Measurements from ENCODE around the gene AGRN. TPM values are rescaled to one million over a fixed set of nuclear protein-coding genes. Genes with fewer than 3 reads are reported as not detected.
A peak's percentile ranks its signal among the peaks of the same experiment; 100 is the strongest.

AGRN gene
- total RNA-seq, 2 experiments from 2014 or later, result 18.3 to 22.8 TPM

GRCh38 chr1:1067860-1068516, 48.1 kb downstream of the AGRN start:
- DNase-seq, result no peak
- peaks cover 2% of the 10 kb centered on the region for H3K27me3 Mint-ChIP-seq
- no peaks in the 10 kb centered on the region for H3K36me3 Mint-ChIP-seq (ENCODE audit: low read depth)
- ChIA-PET POLR2A (interaction anchor here (1.2 kb wide), 1 partner anchor 54 kb away, joined by 3 read pairs; the partner anchor contains the start of gene ISG15), CTCF (no interaction called here)
- H3K27ac Mint-ChIP-seq, result no peak overlapping the region
- no peaks in the 10 kb centered on the region for H3K9me3 Mint-ChIP-seq
- H3K4me1 Mint-ChIP-seq, result peaks cover 34% of the 10 kb centered on the region
- peak overlapping the region; percentile 81 for H3K4me3 Mint-ChIP-seq

GRCh38 chr1:1068517-1069055, 48.7 kb downstream of the AGRN start:
- Mint-ChIP-seq H3K36me3 (ENCODE audit: low read depth) (no peaks in the 10 kb centered on the region), H3K27me3 (peaks cover 2% of the 10 kb centered on the region), H3K4me3 (peak overlapping the region; percentile 81), H3K27ac (no peak overlapping the region), H3K9me3 (no peaks in the 10 kb centered on the region), H3K4me1 (peaks cover 28% of the 10 kb centered on the region)
- CTCF ChIA-PET, result no interaction called here
- DNase-seq, result peak; percentile 66
- POLR2A ChIA-PET, result interaction anchor here (1.2 kb wide), 1 partner anchor 55 kb away, joined by 3 read pairs; the partner anchor contains the start of gene ISG15

GRCh38 chr1:1069056-1069710, 49.3 kb downstream of the AGRN start:
- Mint-ChIP-seq H3K9me3 (no peaks in the 10 kb centered on the region), H3K4me1 (peaks cover 23% of the 10 kb centered on the region), H3K36me3 (ENCODE audit: low read depth) (no peaks in the 10 kb centered on the region), H3K27me3 (peaks cover 2% of the 10 kb centered on the region), H3K4me3 (peak overlapping the region; percentile 81), H3K27ac (peak overlapping the region; percentile 69)
- CTCF ChIA-PET, result no interaction called here
- peak; percentile 91 for DNase-seq
- POLR2A ChIA-PET, result interaction anchor here (1.2 kb wide), 1 partner anchor 61 kb away, joined by 3 read pairs; no protein-coding TSS in a partner anchor

GRCh38 chr1:1069711-1070676, 50.1 kb downstream of the AGRN start:
- POLR2A ChIA-PET, result interaction anchor here (1.2 kb wide), 1 partner anchor 60 kb away, joined by 3 read pairs; no protein-coding TSS in a partner anchor
- CTCF ChIA-PET, result no interaction called here
- no peak overlapping the region for H3K27ac Mint-ChIP-seq
- H3K4me1 Mint-ChIP-seq, result peaks cover 20% of the 10 kb centered on the region
- H3K9me3 Mint-ChIP-seq, result no peaks in the 10 kb centered on the region
- peaks cover 2% of the 10 kb centered on the region for H3K27me3 Mint-ChIP-seq
- no peak for DNase-seq
- H3K36me3 Mint-ChIP-seq (ENCODE audit: low read depth), result no peaks in the 10 kb centered on the region
- no peak overlapping the region for H3K4me3 Mint-ChIP-seq

GRCh38 chr1:1071486-1072298, 51.8 kb downstream of the AGRN start:
- Mint-ChIP-seq H3K4me1 (peaks cover 11% of the 10 kb centered on the region), H3K27me3 (peaks cover 2% of the 10 kb centered on the region), H3K4me3 (no peak overlapping the region), H3K36me3 (ENCODE audit: low read depth) (no peaks in the 10 kb centered on the region), H3K27ac (no peak overlapping the region), H3K9me3 (no peaks in the 10 kb centered on the region)
- CTCF ChIA-PET, result no interaction called here
- DNase-seq, result no peak
- POLR2A ChIA-PET, result no interaction called here

- DNase-seq, result no peak
- Mint-ChIP-seq H3K9me3 (no peaks in the 10 kb centered on the region), H3K27ac (no peak overlapping the region), H3K4me1 (peaks cover 9% of the 10 kb centered on the region), H3K27me3 (peaks cover 2% of the 10 kb centered on the region), H3K4me3 (no peak overlapping the region), H3K36me3 (ENCODE audit: low read depth) (no peaks in the 10 kb centered on the region)
- CTCF ChIA-PET, result no interaction called here
- POLR2A ChIA-PET, result no interaction called here
Observed at GRCh38 chr1:1072299-1072848, 52.5 kb downstream of the AGRN start.

- no peak for DNase-seq
- POLR2A ChIA-PET, result no interaction called here
- CTCF ChIA-PET, result no interaction called here
- Mint-ChIP-seq H3K4me3 (no peak overlapping the region), H3K36me3 (ENCODE audit: low read depth) (no peaks in the 10 kb centered on the region), H3K4me1 (peaks cover 7% of the 10 kb centered on the region), H3K27me3 (peaks cover 2% of the 10 kb centered on the region), H3K27ac (no peak overlapping the region), H3K9me3 (no peaks in the 10 kb centered on the region)
Observed at GRCh38 chr1:1072849-1073742, 53.2 kb downstream of the AGRN start.

GRCh38 chr1:1073743-1074587, 54.0 kb downstream of the AGRN start, which contains the start of gene RNF223:
TSS of gene RNF223 (minus strand) at chr1:1074306. CDS start at chr1:1072566, 1,740 bp downstream.
- H3K4me1 Mint-ChIP-seq, result peaks cover 3% of the 10 kb centered on the region
- no peak for DNase-seq
- no peaks in the 10 kb centered on the region for H3K36me3 Mint-ChIP-seq (ENCODE audit: low read depth)
- no peak within 1 kb of the TSS for H3K4me3 Mint-ChIP-seq
- H3K27me3 Mint-ChIP-seq, result peaks cover 2% of the 10 kb centered on the region
- CTCF ChIA-PET, result no interaction called here
- H3K27ac Mint-ChIP-seq, result no peak within 1 kb of the TSS
- no peaks in the 10 kb centered on the region for H3K9me3 Mint-ChIP-seq
- POLR2A ChIA-PET, result no interaction called here

- no peak for DNase-seq
- no peak overlapping the region for H3K27ac Mint-ChIP-seq
Observed at GRCh38 chr1:1074631-1075147, 54.8 kb downstream of the AGRN start.

GRCh38 chr1:1075148-1075935, 55.4 kb downstream of the AGRN start:
- peaks cover 6% of the 10 kb centered on the region for H3K4me1 Mint-ChIP-seq
- no peak overlapping the region for H3K27ac Mint-ChIP-seq
- no peak for DNase-seq
- CTCF ChIA-PET, result no interaction called here
- H3K4me3 Mint-ChIP-seq, result no peak overlapping the region
- POLR2A ChIA-PET, result no interaction called here
- no peaks in the 10 kb centered on the region for H3K36me3 Mint-ChIP-seq (ENCODE audit: low read depth)
- peaks cover 3% of the 10 kb centered on the region for H3K27me3 Mint-ChIP-seq
- H3K9me3 Mint-ChIP-seq, result no peaks in the 10 kb centered on the region

More at GRCh38 chr1:1074631-1075147, 54.8 kb downstream of the AGRN start:
- H3K9me3 Mint-ChIP-seq, result no peaks in the 10 kb centered on the region
- peaks cover 5% of the 10 kb centered on the region for H3K27me3 Mint-ChIP-seq
- H3K4me3 Mint-ChIP-seq, result no peak overlapping the region
- ChIA-PET POLR2A (no interaction called here), CTCF (no interaction called here)
- H3K36me3 Mint-ChIP-seq (ENCODE audit: low read depth), result no peaks in the 10 kb centered on the region
- H3K4me1 Mint-ChIP-seq, result peaks cover 7% of the 10 kb centered on the region
